HG02610 (cell line): Measurements from ENCODE around the gene SIDT1.

Experiments
- ATAC-seq: cut with Tn5 transposase; IDR thresholded peaks from one replicate; pipeline ENCODE4 v1.9.1; 2021; ENCODE audit warnings: mild to moderate bottlenecking, moderate library complexity; ENCODE audit not compliant: unreplicated experiment

Gene SIDT1

DNA sequence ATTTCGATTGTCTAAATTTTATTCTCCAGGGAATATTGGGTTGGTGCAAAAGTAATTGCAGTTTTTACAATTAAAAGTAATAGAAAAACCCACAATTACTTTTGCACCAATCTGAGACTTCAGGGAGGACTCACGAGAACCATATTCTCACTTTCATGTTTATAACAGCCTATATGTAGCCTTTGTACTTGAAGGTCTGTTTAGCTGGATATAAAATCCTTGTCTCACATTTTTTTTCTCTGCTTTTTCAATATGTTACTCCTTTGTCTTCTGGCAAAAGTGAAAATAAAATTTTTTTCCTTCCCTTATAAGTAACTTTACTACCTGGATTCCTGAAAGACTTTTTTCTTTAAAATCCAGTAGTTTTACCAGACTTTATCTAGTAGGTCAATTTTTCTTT lies 9.2 kb downstream of the SIDT1 start:
- ATAC-seq: no peak

DNA sequence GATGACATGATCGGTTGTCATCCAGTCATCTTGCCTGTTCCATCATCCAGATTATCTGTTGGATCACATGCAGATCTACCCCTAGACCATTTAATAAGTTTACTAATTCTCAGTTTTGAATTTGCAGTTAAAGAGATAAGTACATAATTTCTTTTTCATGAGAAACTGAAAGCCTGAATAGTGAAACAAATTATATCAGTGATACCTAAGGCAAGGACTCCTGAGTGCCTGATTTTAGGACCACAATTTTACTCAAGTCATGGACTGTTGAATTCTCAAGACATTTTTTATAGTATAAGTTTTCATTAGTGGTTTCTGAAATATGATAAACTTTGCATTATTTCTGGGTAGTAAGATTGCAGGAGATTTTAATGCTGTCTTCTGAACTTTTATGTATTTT lies 13.2 kb downstream of the SIDT1 start:
- no peak for ATAC-seq

DNA sequence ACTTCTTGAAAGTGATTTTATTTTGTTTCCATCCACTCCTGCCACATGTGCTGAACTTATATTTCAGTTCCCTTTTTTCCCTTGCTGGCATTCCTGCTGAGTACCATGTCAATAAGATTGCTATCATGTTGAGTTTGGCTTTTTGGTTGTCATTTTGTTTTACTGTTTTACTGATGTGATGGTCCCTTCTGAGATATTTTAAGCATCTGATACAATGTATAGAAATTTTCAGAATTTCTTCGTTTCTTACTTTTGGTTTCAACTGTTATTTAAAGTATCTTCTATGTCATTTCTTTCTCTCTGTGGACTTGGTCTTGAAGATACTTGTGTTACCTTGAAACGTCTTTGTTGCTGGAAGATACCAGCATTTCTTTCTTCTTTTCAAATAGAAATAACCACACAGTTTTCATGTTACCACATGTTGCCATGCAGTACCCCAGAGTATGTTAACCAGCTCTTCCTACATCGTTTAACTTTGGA lies 14.1 kb downstream of the SIDT1 start:
- peak; percentile 89 for ATAC-seq

DNA sequence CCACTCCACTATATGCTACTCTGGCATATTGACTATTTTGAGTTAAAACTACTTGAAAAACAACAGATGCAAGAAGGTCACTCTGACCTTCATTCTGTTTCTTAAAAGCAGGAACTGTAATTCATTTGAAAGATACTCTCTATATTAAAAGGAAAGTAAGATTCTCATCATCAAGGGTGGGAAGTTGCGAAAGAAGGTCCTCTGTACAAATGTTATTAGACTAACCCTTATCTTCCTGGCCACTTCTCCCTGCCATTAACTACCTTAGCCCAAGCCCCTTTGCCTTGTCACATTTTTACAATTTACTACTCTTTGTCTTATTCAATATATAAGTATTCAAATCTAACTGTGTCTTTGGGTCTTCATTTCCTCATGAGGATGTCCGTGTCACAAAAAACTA lies 16.1 kb downstream of the SIDT1 start:
- no peak for ATAC-seq

DNA sequence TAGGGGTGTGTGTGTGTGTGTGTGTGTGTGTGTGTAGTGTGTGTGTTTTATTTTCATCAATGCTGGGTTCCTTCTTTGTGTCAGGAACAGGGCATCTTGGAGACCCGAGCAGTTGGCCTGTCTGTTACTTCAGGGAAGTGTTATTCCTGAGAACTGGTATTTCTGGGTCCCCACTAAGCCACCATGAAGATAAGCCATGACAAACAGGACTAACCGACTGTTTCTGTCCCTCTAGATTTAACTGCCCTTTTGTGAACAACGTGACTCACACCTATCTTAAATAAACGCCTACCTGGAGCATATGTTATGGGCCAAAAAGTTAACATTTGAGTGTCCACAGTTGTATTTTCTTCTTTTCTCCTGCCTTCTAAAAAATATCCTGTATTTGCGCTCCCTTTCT lies 19.5 kb downstream of the SIDT1 start:
- no peak for ATAC-seq

DNA sequence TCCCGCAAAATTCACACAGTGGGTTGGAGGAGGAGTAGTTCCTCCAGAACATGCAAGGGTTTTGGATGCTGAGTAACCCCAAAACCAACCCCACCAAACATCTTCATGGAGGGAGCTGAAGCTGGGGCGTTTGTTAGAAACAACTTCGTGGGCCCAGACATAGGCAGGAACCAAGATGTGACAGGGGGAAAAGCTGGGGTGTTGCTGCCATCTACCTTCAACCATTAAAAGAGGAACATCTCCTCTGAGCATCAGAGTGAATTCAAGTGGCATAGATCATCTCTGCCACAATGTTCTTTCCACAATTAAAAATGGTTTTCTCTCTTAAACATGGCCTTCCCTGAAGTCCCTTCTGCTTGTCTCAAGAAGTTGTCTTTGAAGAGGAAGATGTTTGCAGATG lies 20.5 kb downstream of the SIDT1 start:
- peak; percentile 52 for ATAC-seq

DNA sequence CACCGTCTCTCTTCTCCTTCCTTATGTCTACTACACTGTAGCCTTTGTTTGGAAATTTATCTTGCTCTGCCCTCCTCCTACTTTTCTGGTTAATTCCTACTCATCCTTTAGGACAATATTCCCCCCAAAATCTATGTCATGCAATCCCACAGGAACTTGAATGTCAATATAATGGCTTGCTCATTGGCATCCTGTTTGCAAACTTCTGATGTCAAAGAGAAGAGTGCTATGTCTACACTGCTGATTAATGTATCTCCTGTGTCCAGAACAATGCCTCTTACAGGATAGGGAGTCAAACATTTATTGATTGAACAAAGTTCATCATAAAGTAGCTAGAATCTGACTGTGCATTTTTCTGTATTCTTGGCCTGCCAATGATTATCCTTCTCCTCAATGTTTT lies 22.8 kb downstream of the SIDT1 start:
- ATAC-seq: no peak

DNA sequence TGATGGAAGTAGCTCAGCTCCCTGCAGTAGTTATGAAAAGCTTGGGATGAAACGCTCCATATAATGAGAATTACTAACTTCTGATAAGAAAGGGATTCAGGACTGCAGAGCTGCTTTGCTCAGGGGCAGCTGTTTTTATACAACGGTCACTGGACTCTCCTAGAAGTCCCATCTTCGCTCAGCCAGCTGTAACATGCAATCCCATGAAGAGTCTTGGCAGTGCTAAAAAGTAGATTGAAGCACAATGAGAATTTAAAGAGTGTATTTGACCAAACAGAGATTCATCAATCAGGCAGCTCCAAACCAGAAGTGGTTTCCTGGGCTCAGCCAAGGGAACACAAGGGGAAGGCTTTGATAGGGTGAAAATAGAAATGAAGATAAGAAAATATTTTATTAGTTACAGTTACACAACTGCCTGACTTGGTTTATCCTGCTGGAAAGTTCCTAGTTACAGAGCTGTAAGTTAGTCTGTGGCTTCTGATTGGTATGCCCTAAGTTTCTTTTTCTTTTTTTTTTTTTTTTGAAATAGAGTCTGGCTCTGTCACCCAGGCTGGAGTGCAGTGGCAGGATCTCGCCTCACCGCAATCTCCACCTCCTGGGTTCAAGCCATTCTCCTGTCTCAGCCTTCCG lies 24.1 kb downstream of the SIDT1 start:
- ATAC-seq: no peak

DNA sequence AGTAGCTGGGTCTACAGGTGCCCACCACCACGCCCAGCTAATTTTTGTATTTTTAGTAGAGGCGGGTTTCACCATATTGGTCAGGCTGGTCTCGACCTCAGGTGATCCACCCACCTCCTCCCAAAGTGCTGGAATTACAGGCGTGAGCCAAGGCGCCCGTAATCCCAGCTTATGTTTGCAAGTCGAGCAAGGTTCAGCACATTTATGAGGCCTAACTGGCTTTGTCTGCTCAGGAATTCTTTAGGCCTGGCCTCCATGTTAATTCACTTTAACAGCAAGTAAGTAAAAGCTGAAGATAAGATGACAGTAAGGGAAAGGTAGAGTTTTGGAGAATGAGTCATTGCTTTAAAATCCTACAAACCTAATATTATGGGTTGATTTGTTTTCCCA lies 24.6 kb downstream of the SIDT1 start:
- no peak for ATAC-seq

DNA sequence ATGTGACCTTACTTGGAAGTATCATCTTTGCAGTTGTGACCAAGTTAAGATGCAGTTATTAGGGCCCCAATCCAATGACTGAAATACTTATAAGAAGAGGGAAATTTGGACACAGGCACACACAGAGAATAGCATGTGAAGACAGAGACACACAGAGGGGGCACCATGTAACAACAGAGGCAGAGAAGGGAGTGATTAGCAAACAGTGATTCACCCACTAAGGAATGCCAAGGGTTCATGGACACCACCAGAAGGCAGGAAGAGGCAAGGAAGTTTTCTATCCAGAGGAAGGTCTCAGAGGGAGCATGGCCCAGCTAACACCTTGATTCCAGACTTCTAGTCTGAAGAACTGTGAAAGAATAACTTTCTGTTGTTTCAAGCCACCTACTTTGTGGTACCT lies 25.0 kb downstream of the SIDT1 start:
- ATAC-seq: no peak

DNA sequence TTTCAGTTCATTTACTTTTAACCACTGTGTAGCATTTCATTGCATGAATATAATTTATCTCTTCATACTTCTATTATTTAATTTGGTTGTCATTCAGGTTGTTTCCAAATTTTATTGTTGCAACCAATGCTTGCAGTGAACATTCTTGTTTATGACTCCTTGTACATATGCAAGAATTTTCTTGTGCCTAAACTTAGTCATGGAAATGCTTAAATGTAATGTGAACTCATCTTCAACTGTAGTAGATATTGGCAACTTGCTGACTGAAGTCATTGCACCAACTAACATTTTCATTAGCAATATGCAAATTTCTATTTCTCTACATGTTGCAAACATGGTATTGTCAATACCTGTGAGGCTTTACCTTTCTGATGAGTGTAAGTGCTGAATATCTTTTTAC lies 26.7 kb downstream of the SIDT1 start:
- ATAC-seq: no peak

DNA sequence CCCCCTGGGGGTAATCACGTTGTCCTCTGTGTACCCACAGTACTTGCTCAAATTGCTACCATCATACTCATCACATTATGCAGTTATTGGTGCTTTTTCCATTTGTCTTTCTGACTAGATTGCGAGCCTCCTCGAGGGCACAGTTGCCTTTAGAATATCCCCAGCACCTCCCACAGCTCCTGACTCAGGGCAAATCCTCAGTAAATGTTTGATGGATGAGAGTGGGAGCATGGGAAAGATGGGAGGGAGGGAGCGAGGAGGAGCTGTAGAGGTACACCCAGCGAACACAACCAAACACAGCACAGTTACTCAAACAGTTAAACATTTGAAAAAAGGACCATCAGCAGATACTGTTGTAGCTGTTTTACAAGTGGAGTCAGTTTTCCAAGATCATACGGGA lies 27.9 kb downstream of the SIDT1 start:
- ATAC-seq: no peak

DNA sequence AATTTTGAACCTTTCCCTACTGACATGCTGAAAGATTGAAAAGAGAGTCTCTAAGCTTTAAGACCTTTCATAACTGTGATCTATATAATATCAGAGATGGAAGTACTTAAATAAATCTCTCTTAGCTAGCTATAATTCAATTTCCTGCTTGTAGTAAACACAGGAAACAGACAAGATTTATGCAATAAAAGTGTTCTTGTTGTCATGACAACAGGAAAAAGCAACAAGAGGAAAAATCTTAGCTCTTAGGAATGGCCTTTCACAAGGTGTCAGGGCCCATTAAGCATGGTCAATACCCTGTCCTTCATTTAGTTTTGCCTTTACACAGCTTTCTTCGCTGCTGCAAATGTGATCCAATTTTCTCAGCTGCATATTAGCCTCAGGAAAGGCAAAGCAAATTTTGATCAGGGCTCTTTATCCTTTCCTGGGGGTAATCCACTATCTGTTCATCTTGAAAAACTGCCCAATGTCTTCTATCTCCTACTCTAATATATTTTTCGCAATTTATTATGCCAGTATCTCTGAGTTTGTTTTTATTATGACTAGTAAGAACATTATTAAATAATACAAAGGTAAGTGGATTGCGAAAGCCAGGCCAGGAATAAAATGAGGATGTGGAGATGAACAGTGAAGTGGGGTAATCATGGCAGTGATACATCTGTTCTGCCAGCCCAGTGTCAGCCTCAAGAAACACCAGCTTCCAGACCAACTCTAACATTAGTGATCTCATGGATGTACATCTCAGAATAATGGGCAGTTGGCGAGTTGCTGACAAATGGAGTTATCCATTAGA lies 28.7 kb downstream of the SIDT1 start:
- no peak for ATAC-seq

DNA sequence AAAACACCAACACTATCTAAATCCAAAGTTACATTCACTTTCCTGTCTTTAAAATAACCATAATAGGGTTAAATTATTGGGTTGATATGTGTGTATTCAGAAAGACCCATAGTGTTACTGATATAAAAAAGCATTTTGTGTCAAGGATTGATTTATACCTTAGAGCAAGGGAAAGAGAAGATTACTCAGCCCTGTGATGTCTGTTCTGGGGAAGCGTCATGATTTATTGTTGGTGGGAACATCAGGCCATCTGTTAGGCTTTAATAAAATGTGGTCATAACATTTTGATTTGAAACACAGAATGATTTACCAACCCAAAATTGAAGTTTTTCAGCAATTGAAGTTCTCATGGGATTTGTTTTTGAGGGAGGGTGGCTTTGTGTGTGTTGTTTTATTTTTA lies 33.2 kb downstream of the SIDT1 start:
- no peak for ATAC-seq

DNA sequence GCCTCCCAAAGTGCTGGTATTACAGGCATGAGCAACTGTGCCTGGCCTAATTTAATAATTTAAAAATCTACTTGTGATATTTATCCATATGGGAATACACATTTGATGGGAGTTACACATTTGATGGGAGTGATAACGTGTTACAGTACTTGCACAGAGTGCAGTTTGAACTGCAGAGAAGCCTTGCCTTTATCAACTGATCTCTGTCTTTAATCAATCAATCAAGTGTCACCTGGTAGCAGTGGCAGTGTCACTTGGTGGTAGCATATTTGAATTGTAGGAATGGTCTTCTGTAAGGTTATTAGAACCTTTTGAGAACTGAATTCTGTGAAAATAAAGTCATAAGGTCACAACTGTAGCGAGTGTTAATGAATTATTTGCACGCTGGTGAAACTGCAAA lies 37.8 kb downstream of the SIDT1 start:
- ATAC-seq: no peak

DNA sequence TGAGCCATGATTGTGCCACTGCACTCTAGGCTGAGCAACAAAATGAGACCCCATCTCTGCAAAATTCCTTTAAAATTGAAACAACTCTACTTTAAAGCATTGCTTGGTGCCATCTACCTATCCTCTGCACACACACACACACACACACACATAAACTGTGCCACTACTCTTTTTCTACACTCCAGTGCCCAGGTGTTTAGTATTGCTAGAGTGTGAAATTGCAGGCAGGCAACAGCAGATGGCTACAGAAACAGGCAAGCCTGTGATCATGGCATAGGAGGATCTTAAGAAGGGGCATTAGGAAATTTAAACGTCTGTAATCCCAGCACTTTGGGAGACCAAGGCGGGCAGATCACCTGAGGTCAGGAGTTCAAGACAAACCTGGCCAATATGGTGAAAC lies 39.0 kb downstream of the SIDT1 start:
- no peak for ATAC-seq

DNA sequence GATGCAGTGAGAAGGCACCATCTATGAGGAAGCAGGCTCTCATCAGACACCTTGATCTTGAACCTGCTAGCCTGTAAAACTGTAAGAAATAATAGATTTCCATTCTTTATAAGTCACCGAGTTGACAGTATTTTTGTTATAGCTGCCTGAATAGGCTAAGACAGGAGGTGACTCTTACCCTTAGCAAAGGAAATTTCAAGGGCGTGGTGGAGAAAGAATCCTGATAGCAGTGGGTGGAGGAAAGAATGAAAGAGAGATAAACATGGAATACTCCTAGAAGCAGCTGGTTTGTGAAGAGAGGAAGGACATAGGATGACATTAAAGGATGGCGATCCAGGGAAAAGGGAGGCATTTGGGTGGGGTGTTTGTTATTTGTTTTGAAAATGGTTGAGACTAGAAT lies 41.4 kb downstream of the SIDT1 start:
- no peak for ATAC-seq

DNA sequence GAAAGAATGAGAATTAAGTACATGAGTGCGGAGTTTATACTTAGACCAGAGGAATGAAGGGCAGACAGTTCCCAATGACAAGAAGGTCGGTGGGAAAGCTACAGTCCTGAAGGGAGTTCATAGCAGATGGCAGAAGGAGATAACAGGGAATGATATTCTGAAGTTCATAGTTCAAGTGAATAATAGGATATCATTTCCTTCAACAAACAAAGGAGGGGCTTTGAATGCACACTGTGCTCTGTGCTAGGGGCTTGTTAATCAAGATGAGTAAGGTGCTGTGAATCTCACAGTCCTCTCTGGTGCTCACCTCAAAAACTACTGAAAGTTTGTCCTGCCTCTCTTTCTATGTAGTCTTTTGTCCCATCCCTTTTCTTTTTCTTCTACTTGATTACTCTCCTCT lies 41.9 kb downstream of the SIDT1 start:
- ATAC-seq: no peak

DNA sequence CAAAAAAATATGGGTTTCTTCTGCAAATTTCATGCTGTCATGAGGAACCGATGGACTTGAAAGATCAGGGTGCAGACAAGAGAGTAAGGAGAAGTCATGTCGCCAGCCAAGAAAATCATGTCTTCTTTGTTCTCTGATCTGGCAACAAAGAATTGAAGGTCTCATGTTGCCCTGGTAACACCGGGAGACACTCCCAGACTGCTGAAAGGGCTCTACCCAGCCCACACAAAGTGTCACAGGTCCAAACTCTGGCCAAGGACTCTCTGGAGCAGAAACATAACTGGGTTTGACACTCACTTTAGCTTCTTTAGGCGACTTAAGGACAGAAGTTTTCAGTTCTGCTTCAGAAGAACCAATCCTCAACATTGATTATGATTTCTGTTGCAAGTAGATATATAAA lies 42.9 kb downstream of the SIDT1 start:
- ATAC-seq: no peak

DNA sequence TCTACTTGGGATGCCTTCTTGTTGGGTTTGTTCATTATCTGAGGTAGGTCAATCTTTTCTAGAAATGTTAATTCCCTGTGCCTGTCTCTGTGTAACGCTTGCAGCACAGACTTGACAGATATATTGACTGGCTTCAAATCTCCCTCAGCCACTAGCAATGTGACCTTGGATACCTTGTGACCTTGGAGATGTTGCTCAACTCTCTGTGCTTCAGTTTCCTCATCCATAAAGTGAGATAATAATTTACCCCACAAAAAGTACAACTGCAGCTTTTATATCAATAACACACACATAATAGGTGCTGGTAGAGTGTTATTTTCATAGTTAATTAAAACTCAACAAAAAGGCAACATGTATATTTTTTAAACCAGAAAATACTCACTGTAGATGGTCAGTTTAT lies 52.9 kb downstream of the SIDT1 start:
- no peak for ATAC-seq

DNA sequence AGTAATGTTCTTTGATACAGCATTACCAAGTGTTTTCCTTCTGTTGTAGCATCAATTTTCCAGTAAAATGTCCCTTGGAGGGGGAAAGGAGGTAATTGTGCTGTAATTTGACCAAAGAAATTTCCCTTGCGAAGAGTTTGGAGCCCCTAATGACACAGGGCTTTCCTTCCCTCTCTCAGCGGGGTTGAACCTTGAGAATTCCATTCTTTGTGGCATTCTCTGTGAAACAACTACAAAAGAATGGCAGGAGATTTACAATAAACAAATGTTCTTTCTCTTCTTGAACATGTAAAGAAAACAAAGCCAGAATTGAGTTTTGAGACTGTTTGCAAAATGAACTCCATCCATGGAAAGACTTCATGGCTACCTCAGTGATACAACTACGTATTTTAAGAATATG lies 53.4 kb downstream of the SIDT1 start:
- ATAC-seq: no peak

DNA sequence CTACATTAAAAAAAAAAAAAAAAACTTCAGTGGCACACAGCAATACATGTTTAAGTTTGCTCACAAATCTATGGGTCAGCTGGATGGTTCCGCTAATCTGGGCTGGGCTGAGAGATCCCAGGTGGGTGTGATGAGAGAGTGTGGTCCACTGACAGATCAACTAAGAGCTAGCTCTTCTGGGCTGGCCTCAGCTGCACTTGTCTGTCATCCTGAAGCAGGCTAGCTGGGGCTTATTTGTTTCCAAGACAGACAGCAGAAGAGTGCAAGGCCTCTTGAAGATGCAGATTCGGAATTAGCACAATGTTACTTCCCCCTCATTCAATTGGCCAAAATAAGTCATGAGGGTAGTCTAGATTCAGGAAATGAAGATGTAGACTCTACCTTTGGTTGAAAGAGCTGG lies 56.5 kb downstream of the SIDT1 start:
- no peak for ATAC-seq

DNA sequence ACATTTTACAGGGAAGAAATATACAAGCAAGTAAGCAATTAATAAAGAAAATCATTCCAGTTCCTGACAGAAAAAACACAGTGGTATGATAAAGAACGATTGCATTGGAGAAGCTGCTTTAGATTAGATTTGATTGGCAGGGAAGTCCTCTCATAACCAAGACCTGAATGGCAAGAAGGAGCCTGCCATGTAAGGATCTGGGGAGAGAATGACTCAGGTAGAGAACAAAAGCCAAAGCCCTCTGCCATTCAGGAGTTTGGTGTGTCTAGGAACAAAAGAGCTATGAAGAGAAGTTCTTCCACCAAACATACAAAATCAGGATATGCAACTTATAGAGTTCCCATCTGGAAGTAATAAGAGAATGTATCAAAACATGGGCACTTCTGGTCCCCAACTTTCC lies 57.6 kb downstream of the SIDT1 start:
- no peak for ATAC-seq
